GM12878 (cell line): Measurements from ENCODE around the gene PPP1R12B.

ENCODE experiments used
- HDAC6 ChIP-seq: fragments of 200-600 bp; sonication (generic); IDR thresholded peaks from one replicate; pipeline ENCODE4 v1.8.0; 2017; ENCODE audit warnings: antibody characterized with exemption; ENCODE audit not compliant: unreplicated experiment
- MTA2 ChIP-seq: fragments of 450-650 bp; IDR thresholded peaks from 2 replicates; pipeline ENCODE4 v1.6.1; 2016; ENCODE audit warnings: low read depth, mild to moderate bottlenecking, moderate library complexity
- POLR2A ChIP-seq: IDR thresholded peaks from 2 replicates; pipeline ENCODE4 v1.6.1; 2011; ENCODE audit warnings: low read depth, mild to moderate bottlenecking, low read length
- POLR2AphosphoS5 ChIP-seq: IDR thresholded peaks from 2 replicates; pipeline ENCODE4 v1.6.1; 2011; ENCODE audit warnings: mild to moderate bottlenecking, low read length, inconsistent platforms
- TF ChIP-seq, protein P1 (sequence below), 3 experiments: IDR thresholded peaks in 2 of 3; conservative IDR thresholded peaks in 1 of 3; 2 replicates each; pipeline ENCODE4 v1.5.1; 2011; ENCODE audit warnings: low read depth in 3 of 3, low read length in 3 of 3, mild to moderate bottlenecking in 3 of 3, control low read depth in 2 of 3, moderate library complexity in 2 of 3, inconsistent platforms in 1 of 3, mixed read lengths in 1 of 3; ENCODE audit not compliant: control insufficient read depth in 2 of 3, insufficient read depth in 1 of 3; ENCODE audit errors: extremely low read depth in 1 of 3

DNA sequence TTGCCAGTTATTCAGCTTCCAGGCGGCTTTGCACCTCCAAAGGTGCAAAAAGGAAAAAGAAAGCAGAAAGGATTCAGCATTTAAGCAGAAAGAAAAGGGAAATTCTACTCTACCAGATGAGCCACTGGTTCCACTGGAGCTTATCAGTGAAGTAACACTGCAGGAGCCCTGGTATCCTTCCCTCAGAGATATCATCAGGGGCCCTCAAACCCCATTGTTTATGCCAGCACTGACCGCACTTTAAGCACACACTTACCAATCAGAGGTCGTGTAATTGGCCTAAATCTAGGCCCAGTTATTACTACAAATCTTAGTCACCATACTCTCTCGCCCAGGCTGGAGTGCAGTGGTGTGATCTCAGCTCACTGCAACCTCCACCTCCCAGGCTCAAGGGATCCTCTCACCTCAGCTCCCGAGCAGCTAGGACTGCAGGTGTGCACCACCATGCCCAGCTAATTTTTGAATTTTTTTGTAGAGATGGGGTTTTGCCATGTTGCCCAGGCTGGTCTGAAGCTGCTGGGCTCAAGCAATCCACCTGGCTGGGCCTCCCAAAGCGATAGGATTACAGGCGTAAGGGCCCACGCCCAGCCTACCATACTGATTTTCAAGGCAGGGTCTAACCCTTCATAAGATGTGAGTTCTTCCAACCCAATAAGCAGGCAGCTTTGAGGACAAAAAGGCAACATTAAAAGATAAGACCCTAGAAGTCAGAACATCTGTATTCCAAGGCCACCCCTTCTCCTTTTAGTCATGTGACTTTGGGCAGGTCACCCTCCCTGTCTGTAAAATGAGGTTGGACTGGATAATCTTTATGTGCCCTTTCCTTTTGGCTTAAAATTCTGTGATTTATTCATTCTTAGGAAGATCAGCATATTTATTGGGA is 236.4 kb downstream of the PPP1R12B start:
- TF ChIP-seq, protein P1, sequence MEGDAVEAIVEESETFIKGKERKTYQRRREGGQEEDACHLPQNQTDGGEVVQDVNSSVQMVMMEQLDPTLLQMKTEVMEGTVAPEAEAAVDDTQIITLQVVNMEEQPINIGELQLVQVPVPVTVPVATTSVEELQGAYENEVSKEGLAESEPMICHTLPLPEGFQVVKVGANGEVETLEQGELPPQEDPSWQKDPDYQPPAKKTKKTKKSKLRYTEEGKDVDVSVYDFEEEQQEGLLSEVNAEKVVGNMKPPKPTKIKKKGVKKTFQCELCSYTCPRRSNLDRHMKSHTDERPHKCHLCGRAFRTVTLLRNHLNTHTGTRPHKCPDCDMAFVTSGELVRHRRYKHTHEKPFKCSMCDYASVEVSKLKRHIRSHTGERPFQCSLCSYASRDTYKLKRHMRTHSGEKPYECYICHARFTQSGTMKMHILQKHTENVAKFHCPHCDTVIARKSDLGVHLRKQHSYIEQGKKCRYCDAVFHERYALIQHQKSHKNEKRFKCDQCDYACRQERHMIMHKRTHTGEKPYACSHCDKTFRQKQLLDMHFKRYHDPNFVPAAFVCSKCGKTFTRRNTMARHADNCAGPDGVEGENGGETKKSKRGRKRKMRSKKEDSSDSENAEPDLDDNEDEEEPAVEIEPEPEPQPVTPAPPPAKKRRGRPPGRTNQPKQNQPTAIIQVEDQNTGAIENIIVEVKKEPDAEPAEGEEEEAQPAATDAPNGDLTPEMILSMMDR (IDR thresholded peaks at IDR 0.05 in 2 of 3, conservative IDR thresholded peaks at IDR 0.05 in 1 of 3; ENCODE audit: control insufficient read depth in 2 of 3, extremely low read depth in 1 of 3, insufficient read depth in 1 of 3, low read depth in 3 of 3, low read length in 3 of 3) = no peak
- TF ChIP-seq MTA2 = no peak
- no peak for TF ChIP-seq POLR2AphosphoS5
- no peak for TF ChIP-seq POLR2A
- TF ChIP-seq HDAC6 = no peak
